GM19025 (cell line): Measurements from ENCODE around the gene SLC16A9.

Source experiments
- ATAC-seq: cut with Tn5 transposase; IDR thresholded peaks from one replicate; pipeline ENCODE4 v1.9.1; 2021; ENCODE audit warnings: mild to moderate bottlenecking, low read depth, moderate library complexity; ENCODE audit not compliant: unreplicated experiment

Gene SLC16A9

GRCh38 chr10:59607970-59608369, 101.7 kb downstream of the SLC16A9 start:
- no peak for ATAC-seq

- ATAC-seq, result no peak
Observed at GRCh38 chr10:59606551-59606961, 103.1 kb downstream of the SLC16A9 start.

- ATAC-seq, result no peak
Observed at GRCh38 chr10:59601985-59602384, 107.7 kb downstream of the SLC16A9 start.
